ENCODE results near the gene SORCS3. TPM values are rescaled to one million over a fixed set of nuclear protein-coding genes. Genes with fewer than 3 reads are reported as not detected.

The SORCS3 gene
- total and polyA plus RNA-seq, 2 of the 13 experiments (the other 11 are each of a cell fraction or from before 2014, with no cell fraction given): 0.07 TPM; not detected in 1

- BruUV-seq (replicated peaks): no TSS peak
Observed at GRCh38 chr10:105062951-105063350, 421.9 kb downstream of the SORCS3 start.

GRCh38 chr10:105063796-105064195 is 422.7 kb downstream of the SORCS3 start:
- Histone ChIP-seq H3K27ac (ENCODE audit: extremely low read length, insufficient read depth, low read length) (no peak overlapping the region), H3K4me2 (ENCODE audit: low read depth, low read length) (no peak overlapping the region), H3K9ac (ENCODE audit: insufficient read depth, low read depth, low read length) (no peak overlapping the region), H3K4me3 (replicated peaks in 1 of 3; ENCODE audit: insufficient read depth in 1 of 3, low read depth in 2 of 3, low read length in 3 of 3) (no peak overlapping the region), H3K27me3 (ENCODE audit: control insufficient read depth in 1 of 2, insufficient read depth in 2 of 2, low read length in 2 of 2) (no peaks in the 10 kb centered on the region), H3K9me3 (ENCODE audit: low read length) (no peaks in the 10 kb centered on the region), H3K36me3 (replicated peaks in 1 of 2; ENCODE audit: control insufficient read depth in 1 of 2, insufficient read depth in 2 of 2, low read length in 2 of 2) (no peaks in the 10 kb centered on the region), H3K79me2 (ENCODE audit: insufficient read depth, low read length) (no peaks in the 10 kb centered on the region), H3K4me1 (ENCODE audit: insufficient read depth, low read length) (no peaks in the 10 kb centered on the region), H4K20me1 (ENCODE audit: insufficient read depth, low read length) (no peaks in the 10 kb centered on the region), H2AFZ (ENCODE audit: low read length) (no peak overlapping the region)
- FAIRE-seq: no peak
- POLR2A ChIA-PET: no interaction called here
- peak; percentile 5 for DNase-seq (ENCODE audit: low spot score)
- WGBS (ENCODE audit: low lambda C conversion rate): 13% methylated on average over 4 of the region's 5 CpGs
- in situ Hi-C loops (cut with HindIII; ENCODE audit: extremely low pct_ligation_motif_present, low pct_unique_long_range_greater_than_20kb): no loop called here
- no TSS peak for BruUV-seq (replicated peaks)
- intact Hi-C loops (cut with micrococcal nuclease; ENCODE audit: unreplicated experiment): loop anchor here (5.0 kb wide), 1 partner anchor 1114 kb away; no protein-coding TSS in a partner anchor
- CTCF ChIA-PET (ENCODE audit: low intra/inter-chr PET ratio, low total read pairs): no interaction called here
- TF ChIP-seq ZNF256 (CRISPR knock-in tag; conservative IDR thresholded peaks at IDR 0.05) (no peak), CTCF (CRISPR knock-in tag; IDR thresholded peaks at IDR 0.05) (peak; percentile 66), STAG1 (CRISPR knock-in tag; IDR thresholded peaks at IDR 0.05) (peak; percentile 67), SAP130 (CRISPR knock-in tag; IDR thresholded peaks at IDR 0.05; ENCODE audit: low read depth) (no peak), KDM4B (CRISPR knock-in tag; IDR thresholded peaks at IDR 0.05) (no peak), ZNF333 (CRISPR knock-in tag; IDR thresholded peaks at IDR 0.05; ENCODE audit: borderline replicate concordance) (no peak)
- ATAC-seq: peak; percentile 82

More at GRCh38 chr10:105062951-105063350, 421.9 kb downstream of the SORCS3 start:
- ChIA-PET POLR2A (no interaction called here), CTCF (ENCODE audit: low intra/inter-chr PET ratio, low total read pairs) (no interaction called here)
- in situ Hi-C loops (cut with HindIII; ENCODE audit: extremely low pct_ligation_motif_present, low pct_unique_long_range_greater_than_20kb) (no loop called here), intact Hi-C loops (cut with micrococcal nuclease; ENCODE audit: unreplicated experiment) (loop anchor here (5.0 kb wide), 1 partner anchor 1114 kb away; no protein-coding TSS in a partner anchor)
- H3K4me3 ChIP-seq (replicated peaks in 1 of 3; ENCODE audit: insufficient read depth in 1 of 3, low read depth in 2 of 3, low read length in 3 of 3): no peak overlapping the region
- H3K79me2 ChIP-seq (ENCODE audit: insufficient read depth, low read length): no peaks in the 10 kb centered on the region
- no peaks in the 10 kb centered on the region for H3K27me3 ChIP-seq (ENCODE audit: control insufficient read depth in 1 of 2, insufficient read depth in 2 of 2, low read length in 2 of 2)
- FAIRE-seq: no peak
- H3K4me2 ChIP-seq (ENCODE audit: low read depth, low read length): no peak overlapping the region
- ATAC-seq: no peak
- no peaks in the 10 kb centered on the region for H3K9me3 ChIP-seq (ENCODE audit: low read length)
- H2AFZ ChIP-seq (ENCODE audit: low read length): no peak overlapping the region
- no peaks in the 10 kb centered on the region for H3K36me3 ChIP-seq (replicated peaks in 1 of 2; ENCODE audit: control insufficient read depth in 1 of 2, insufficient read depth in 2 of 2, low read length in 2 of 2)
- TF ChIP-seq KDM6A (CRISPR knock-in tag; IDR thresholded peaks at IDR 0.05; ENCODE audit: low read depth) (no peak), POGZ (CRISPR knock-in tag; IDR thresholded peaks at IDR 0.05) (no peak), CHCHD3 (CRISPR knock-in tag; IDR thresholded peaks at IDR 0.05) (no peak), EP300 (IDR thresholded peaks at IDR 0.05; ENCODE audit: low read depth in 2 of 2, low read length in 2 of 2) (no peak), EP300 (CRISPR knock-in tag; IDR thresholded peaks at IDR 0.05; ENCODE audit: borderline replicate concordance) (no peak)
- H3K9ac ChIP-seq (ENCODE audit: insufficient read depth, low read depth, low read length): no peak overlapping the region
- no peaks in the 10 kb centered on the region for H3K4me1 ChIP-seq (ENCODE audit: insufficient read depth, low read length)
- H3K27ac ChIP-seq (ENCODE audit: extremely low read length, insufficient read depth, low read length): no peak overlapping the region
- no peak for DNase-seq (ENCODE audit: low spot score)
- 19% methylated on average over 5 of the region's 5 CpGs for WGBS (ENCODE audit: low lambda C conversion rate)
- H4K20me1 ChIP-seq (ENCODE audit: insufficient read depth, low read length): no peaks in the 10 kb centered on the region

Measured in HepG2 (cell line).